Lung (tissue), 12 donors: ENCODE results near the gene PLAAT5. TPM values are rescaled to one million over a fixed set of nuclear protein-coding genes. Genes with fewer than 3 reads are reported as not detected.
"Not testable (repeated sequence)": the region's sequence is repeated elsewhere in the genome, so short reads cannot be mapped to it uniquely, and the experiment has no call there.

ENCODE experiments used
- ATAC-seq: fragments of 200-7000 bp; cut with Tn5 transposase; one replicate; pipeline ENCODE4 v1.9.1; 2020; ENCODE audit warnings: moderate number of reproducible peaks; ENCODE audit not compliant: insufficient read depth, low FRiP score
- DNase-seq, 3 donors: peaks; one replicate each; pipeline ENCODE4 v3.0.0-alpha.2; 2013 to 2017
- H3K27ac ChIP-seq, 2 donors: one replicate each; pipeline ENCODE4 v1.5.1; 2013; ENCODE audit warnings: mild to moderate bottlenecking in 2 of 2, moderate library complexity in 2 of 2, control low read depth in 1 of 2, inconsistent platforms in 1 of 2, low read depth in 1 of 2, low read length in 1 of 2
- H3K27me3 ChIP-seq, 3 donors: one replicate each; pipeline ENCODE4 v1.5.1; 2013; ENCODE audit warnings: low read length in 2 of 3; ENCODE audit not compliant: control insufficient read depth in 3 of 3, insufficient read depth in 3 of 3
- H3K36me3 ChIP-seq, 4 donors: one replicate each; pipeline ENCODE4 v1.5.1; 2013; ENCODE audit warnings: low read length in 4 of 4, mild to moderate bottlenecking in 1 of 4, moderate library complexity in 1 of 4; ENCODE audit not compliant: control insufficient read depth in 4 of 4, insufficient read depth in 4 of 4
- H3K4me1 ChIP-seq, 5 donors: one replicate each; pipeline ENCODE4 v1.5.1; 2013; ENCODE audit warnings: low read length in 5 of 5, mild to moderate bottlenecking in 2 of 5, moderate library complexity in 1 of 5; ENCODE audit not compliant: control insufficient read depth in 5 of 5, insufficient read depth in 5 of 5
- H3K4me3 ChIP-seq: one replicate; pipeline ENCODE4 v1.5.1; 2013; ENCODE audit warnings: mild to moderate bottlenecking, control low read depth, moderate library complexity
- H3K9ac ChIP-seq, 2 donors: one replicate each; pipeline ENCODE4 v1.5.1; 2013; ENCODE audit warnings: low read length in 2 of 2, control low read depth in 1 of 2; ENCODE audit not compliant: insufficient read depth in 1 of 2
- H3K9me3 ChIP-seq, 4 donors: one replicate each; pipeline ENCODE4 v1.5.1; 2013; ENCODE audit warnings: low read length in 3 of 4, mild to moderate bottlenecking in 1 of 4, moderate library complexity in 1 of 4; ENCODE audit not compliant: control insufficient read depth in 4 of 4, insufficient read depth in 3 of 4
- CTCF ChIP-seq: IDR thresholded peaks from 2 replicates; pipeline ENCODE4 v1.5.1; 2012; ENCODE audit warnings: mild to moderate bottlenecking; ENCODE audit errors: control extremely low read depth, extremely low read depth
- WGBS, 2 donors: extraction: QIAGEN DNeasy Blood & Tissue Kit; methylation state at CpG; one replicate each; pipeline ENCODE4 v1.1.7; 2013; 5-methylcytosine and 5-hydroxymethylcytosine counted together
- polyA plus RNA-seq, 2 donors: library from polyadenylated mRNA; stranded (reverse); fragments of 200-250 nt; gene quantifications; one replicate each; pipeline ENCODE4 v1.2.1, GENCODE V29; 2013
- total RNA-seq, 2 donors: library from RNA; depleted of rRNA in 1 of 2; stranded (reverse); fragments of >200 nt in 1 of 2; gene quantifications; one replicate each; pipeline ENCODE4 v1.2.1, GENCODE V29; 2014 to 2021
- donor health status: control.
- donor health status: control.
- donor health status: Bipolar disorder and iron deficiency.
- donor health status: healthy.
- donor health status: DM: yes; HTN: yes; CAD: no.

The PLAAT5 gene
- total and polyA plus RNA-seq, 4 donors = 1.1 to 5.6 (median 3.2) TPM

GRCh38 chr11:63445720-63446119 lies 45.2 kb downstream of the PLAAT5 start:
- Histone ChIP-seq H3K9ac (no peak overlapping the region), H3K27me3 (no peaks in the 10 kb centered on the region), H3K36me3 (no peaks in the 10 kb centered on the region), H3K9me3 (peaks cover 0 to 6% (median 0%) of the 10 kb centered on the region in 4 donors), H3K27ac (no peak overlapping the region), H3K4me3 (no peak overlapping the region), H3K4me1 (no peaks in the 10 kb centered on the region)
- DNase-seq = no peak
- ATAC-seq = no peak
- no peak for TF ChIP-seq CTCF

- H3K4me3 ChIP-seq = no peak overlapping the region
- no peak overlapping the region for H3K27ac ChIP-seq
- no peaks in the 10 kb centered on the region for H3K27me3 ChIP-seq
- H3K4me1 ChIP-seq = no peaks in the 10 kb centered on the region
- no peak overlapping the region for H3K9ac ChIP-seq
- no peak for TF ChIP-seq CTCF
- H3K9me3 ChIP-seq = peaks cover 0 to 6% (median 0%) of the 10 kb centered on the region in 4 donors
- WGBS, 2 donors = 79 to 86% methylated on average over 2 of the region's 2 CpGs
- no peak for ATAC-seq
- no peaks in the 10 kb centered on the region for H3K36me3 ChIP-seq
- no peak for DNase-seq
These were observed 45.8 kb downstream of the PLAAT5 start for GRCh38 chr11:63445118-63445517.

DNA sequence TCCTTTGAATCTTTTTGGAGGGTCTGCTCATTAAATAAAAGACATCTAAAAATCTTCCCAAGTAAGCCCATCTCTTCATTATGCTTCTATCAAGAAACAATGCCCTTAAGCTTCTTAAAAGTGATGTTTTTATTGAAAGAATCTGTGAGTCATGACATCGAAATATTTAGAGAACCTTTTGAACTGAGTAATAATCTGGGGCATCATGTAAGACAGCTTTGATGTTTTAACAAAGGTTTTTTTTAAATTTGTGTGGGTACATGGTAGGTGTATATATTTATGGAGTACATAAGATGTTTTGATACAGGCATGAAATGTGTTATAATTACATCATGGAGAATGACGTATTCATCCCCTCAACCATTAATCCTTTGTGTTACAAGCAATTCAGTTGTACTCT lies 46.8 kb downstream of the PLAAT5 start:
- H3K9me3 ChIP-seq = peaks cover 0 to 6% (median 0%) of the 10 kb centered on the region in 4 donors
- no peaks in the 10 kb centered on the region for H3K4me1 ChIP-seq
- DNase-seq (no peak), ATAC-seq (no peak)
- no peaks in the 10 kb centered on the region for H3K36me3 ChIP-seq
- no peaks in the 10 kb centered on the region for H3K27me3 ChIP-seq
- H3K9ac ChIP-seq = no peak overlapping the region
- no peak for TF ChIP-seq CTCF
- H3K4me3 ChIP-seq = no peak overlapping the region
- no peak overlapping the region for H3K27ac ChIP-seq
- 79 to 84% methylated on average over 2 of the region's 2 CpGs for WGBS, 2 donors

GRCh38 chr11:63443714-63444113 lies 47.3 kb downstream of the PLAAT5 start:
- ATAC-seq (no peak), DNase-seq (no peak)
- Histone ChIP-seq H3K4me1 (no peaks in the 10 kb centered on the region), H3K27me3 (no peaks in the 10 kb centered on the region), H3K9me3 (peaks cover 0 to 6% (median 0%) of the 10 kb centered on the region in 4 donors), H3K36me3 (no peaks in the 10 kb centered on the region), H3K4me3 (no peak overlapping the region), H3K9ac (no peak overlapping the region), H3K27ac (no peak overlapping the region)
- 47 to 78% methylated on average over 1 of the region's 1 CpG for WGBS, 2 donors
- no peak for TF ChIP-seq CTCF

DNA sequence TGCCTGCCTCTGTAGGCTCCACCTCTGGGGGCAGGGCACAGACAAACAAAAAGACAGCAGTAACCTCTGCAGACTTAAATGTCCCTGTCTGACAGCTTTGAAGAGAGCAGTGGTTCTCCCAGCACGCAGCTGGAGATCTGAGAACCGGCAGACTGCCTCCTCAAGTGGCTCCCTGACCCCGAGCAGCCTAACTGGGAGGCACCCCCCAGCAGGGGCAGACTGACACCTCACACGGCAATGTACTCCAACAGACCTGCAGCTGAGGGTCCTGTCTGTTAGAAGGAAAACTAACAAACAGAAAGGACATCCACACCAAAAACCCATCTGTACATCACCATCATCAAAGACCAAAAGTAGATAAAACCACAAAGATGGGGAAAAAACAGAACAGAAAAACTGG lies 55.1 kb downstream of the PLAAT5 start:
- H3K36me3 ChIP-seq, DNase-seq, ATAC-seq, H3K9ac ChIP-seq, H3K4me3 ChIP-seq, H3K9me3 ChIP-seq, H3K27me3 ChIP-seq, H3K4me1 ChIP-seq, H3K27ac ChIP-seq: not testable (repeated sequence)
- 10 to 19% methylated on average over 4 of the region's 4 CpGs for WGBS, 2 donors

DNA sequence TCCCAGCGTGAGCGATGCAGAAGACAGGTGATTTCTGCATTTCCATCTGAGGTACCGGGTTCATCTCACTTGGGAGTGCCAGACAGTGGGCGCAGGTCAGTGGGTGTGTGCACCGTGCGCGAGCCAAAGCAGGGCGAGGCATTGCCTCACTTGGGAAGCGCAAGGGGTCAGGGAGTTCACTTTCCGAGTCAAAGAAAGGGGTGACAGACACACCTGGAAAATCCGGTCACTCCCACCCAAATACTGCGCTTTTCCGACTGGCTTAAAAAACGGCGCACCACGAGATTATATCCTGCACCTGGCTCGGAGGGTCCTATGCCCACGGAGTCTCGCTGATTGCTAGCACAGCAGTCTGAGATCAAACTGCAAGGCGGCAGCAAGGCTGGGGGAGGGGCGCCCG lies 55.6 kb downstream of the PLAAT5 start:
- not testable (repeated sequence) for H3K4me3 ChIP-seq, H3K4me1 ChIP-seq, H3K27ac ChIP-seq, H3K9me3 ChIP-seq, H3K36me3 ChIP-seq, ATAC-seq, H3K9ac ChIP-seq, H3K27me3 ChIP-seq, DNase-seq
- 74 to 91% methylated on average over 18 to 22 of the region's 22 CpGs for WGBS, 2 donors
